Endothelial cell (in vitro differentiated cells): Measurements from ENCODE around the gene EGFL7. TPM values are rescaled to one million over a fixed set of nuclear protein-coding genes. Genes with fewer than 3 reads are reported as not detected.

ENCODE experiments used
- DNase-seq: peaks from one replicate; pipeline ENCODE4 v3.0.0; 2021; ENCODE audit warnings: low spot score
- H3K27ac Mint-ChIP-seq: one replicate; pipeline ENCODE4 v1.8.0; 2021; ENCODE audit warnings: mixed read lengths, inconsistent platforms; ENCODE audit not compliant: unreplicated experiment
- H3K27me3 Mint-ChIP-seq: one replicate; pipeline ENCODE4 v1.8.0; 2021; ENCODE audit warnings: mild to moderate bottlenecking, moderate library complexity, mixed read lengths, inconsistent platforms; ENCODE audit not compliant: unreplicated experiment
- H3K36me3 Mint-ChIP-seq: one replicate; pipeline ENCODE4 v1.8.0; 2021; ENCODE audit warnings: mild to moderate bottlenecking, low read depth, mixed read lengths, inconsistent platforms; ENCODE audit not compliant: unreplicated experiment
- H3K4me1 Mint-ChIP-seq: one replicate; pipeline ENCODE4 v1.8.0; 2021; ENCODE audit warnings: mild to moderate bottlenecking, mixed read lengths, inconsistent platforms; ENCODE audit not compliant: unreplicated experiment
- H3K4me3 Mint-ChIP-seq: one replicate; pipeline ENCODE4 v1.8.0; 2021; ENCODE audit warnings: mild to moderate bottlenecking, mixed read lengths, inconsistent platforms; ENCODE audit not compliant: unreplicated experiment
- H3K9me3 Mint-ChIP-seq: one replicate; pipeline ENCODE4 v1.8.0; 2021; ENCODE audit warnings: mixed read lengths, inconsistent platforms; ENCODE audit not compliant: unreplicated experiment
- CTCF ChIP-seq: fragments of 200-600 bp; sonication (generic); IDR thresholded peaks from one replicate; pipeline ENCODE4 v1.5.0; 2021; ENCODE audit warnings: antibody characterized with exemption; ENCODE audit not compliant: unreplicated experiment
- total RNA-seq: library from RNA; stranded (reverse); fragmentation: NEBNext Ultra II Directional; extraction: Animal tissue kit (Norgen Biotek cat#: 25700); gene quantifications from one replicate; pipeline ENCODE4 v1.2.1, GENCODE V29; 2021; ENCODE audit not compliant: unreplicated experiment

The EGFL7 gene
- total RNA-seq, 1 donor from 2014 or later: 945 TPM

- Mint-ChIP-seq H3K4me1 (peaks cover 19% of the 10 kb centered on the region), H3K36me3 (no peaks in the 10 kb centered on the region), H3K27me3 (peaks cover 7% of the 10 kb centered on the region), H3K27ac (no peak overlapping the region), H3K4me3 (no peak overlapping the region), H3K9me3 (no peaks in the 10 kb centered on the region)
- TF ChIP-seq CTCF: no peak
- DNase-seq: no peak
Measured at GRCh38 chr9:136615631-136616306, 46.9 kb upstream of the EGFL7 start.

- TF ChIP-seq CTCF: no peak
- H3K27ac Mint-ChIP-seq: no peak overlapping the region
- peaks cover 19% of the 10 kb centered on the region for H3K4me1 Mint-ChIP-seq
Measured at GRCh38 chr9:136616307-136616635, 46.4 kb upstream of the EGFL7 start.

GRCh38 chr9:136616948-136617695, 45.6 kb upstream of the EGFL7 start:
- peaks cover 8% of the 10 kb centered on the region for H3K27me3 Mint-ChIP-seq
- H3K4me1 Mint-ChIP-seq: peaks cover 19% of the 10 kb centered on the region
- no peaks in the 10 kb centered on the region for H3K36me3 Mint-ChIP-seq
- DNase-seq: no peak
- TF ChIP-seq CTCF: no peak
- no peak overlapping the region for H3K27ac Mint-ChIP-seq
- no peak overlapping the region for H3K4me3 Mint-ChIP-seq
- no peaks in the 10 kb centered on the region for H3K9me3 Mint-ChIP-seq

More at GRCh38 chr9:136616307-136616635, 46.4 kb upstream of the EGFL7 start:
- Mint-ChIP-seq H3K9me3 (no peaks in the 10 kb centered on the region), H3K27me3 (peaks cover 7% of the 10 kb centered on the region), H3K36me3 (no peaks in the 10 kb centered on the region), H3K4me3 (no peak overlapping the region)
- DNase-seq: no peak

- Mint-ChIP-seq H3K36me3 (no peaks in the 10 kb centered on the region), H3K4me3 (no peak overlapping the region), H3K27ac (no peak overlapping the region), H3K9me3 (no peaks in the 10 kb centered on the region), H3K27me3 (peaks cover 10% of the 10 kb centered on the region), H3K4me1 (peaks cover 14% of the 10 kb centered on the region)
- no peak for DNase-seq
- no peak for TF ChIP-seq CTCF
Measured at GRCh38 chr9:136617746-136618579, 44.8 kb upstream of the EGFL7 start.
